Measurements from ENCODE around the gene NEBL. TPM values are rescaled to one million over a fixed set of nuclear protein-coding genes. Genes with fewer than 3 reads are reported as not detected.
A peak's percentile ranks its signal among the peaks of the same experiment; 100 is the strongest.

Gene NEBL
- total RNA-seq, 1 donor from 2014 or later = 18.7 TPM

DNA sequence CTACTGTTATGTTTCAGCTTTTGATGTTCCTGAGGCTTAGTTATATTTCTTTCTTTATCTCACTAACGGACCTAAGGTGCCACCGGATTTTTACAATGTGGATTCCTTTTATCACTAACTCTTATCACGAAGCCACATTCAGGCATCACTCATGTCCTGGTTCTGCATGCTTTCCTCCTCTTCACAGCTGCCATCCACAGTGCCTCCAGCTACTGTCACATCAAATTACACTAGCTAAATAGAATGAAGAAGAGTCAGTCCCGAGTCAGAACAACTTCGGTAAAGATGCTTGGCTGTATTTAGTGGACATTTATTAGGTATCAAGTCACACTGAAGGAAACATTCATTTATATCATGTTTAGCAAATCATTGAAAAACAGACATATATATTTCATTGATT lies 153.2 kb downstream of the NEBL start:
- Histone ChIP-seq H3K27me3 (ENCODE audit: control insufficient read depth, insufficient read depth, low read length) (no peaks in the 10 kb centered on the region), H3K36me3 (ENCODE audit: control insufficient read depth, insufficient read depth, low read length) (no peaks in the 10 kb centered on the region), H3K4me3 (ENCODE audit: low read depth, low read length) (no peak overlapping the region)
- TF ChIP-seq, protein P1, sequence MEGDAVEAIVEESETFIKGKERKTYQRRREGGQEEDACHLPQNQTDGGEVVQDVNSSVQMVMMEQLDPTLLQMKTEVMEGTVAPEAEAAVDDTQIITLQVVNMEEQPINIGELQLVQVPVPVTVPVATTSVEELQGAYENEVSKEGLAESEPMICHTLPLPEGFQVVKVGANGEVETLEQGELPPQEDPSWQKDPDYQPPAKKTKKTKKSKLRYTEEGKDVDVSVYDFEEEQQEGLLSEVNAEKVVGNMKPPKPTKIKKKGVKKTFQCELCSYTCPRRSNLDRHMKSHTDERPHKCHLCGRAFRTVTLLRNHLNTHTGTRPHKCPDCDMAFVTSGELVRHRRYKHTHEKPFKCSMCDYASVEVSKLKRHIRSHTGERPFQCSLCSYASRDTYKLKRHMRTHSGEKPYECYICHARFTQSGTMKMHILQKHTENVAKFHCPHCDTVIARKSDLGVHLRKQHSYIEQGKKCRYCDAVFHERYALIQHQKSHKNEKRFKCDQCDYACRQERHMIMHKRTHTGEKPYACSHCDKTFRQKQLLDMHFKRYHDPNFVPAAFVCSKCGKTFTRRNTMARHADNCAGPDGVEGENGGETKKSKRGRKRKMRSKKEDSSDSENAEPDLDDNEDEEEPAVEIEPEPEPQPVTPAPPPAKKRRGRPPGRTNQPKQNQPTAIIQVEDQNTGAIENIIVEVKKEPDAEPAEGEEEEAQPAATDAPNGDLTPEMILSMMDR (IDR thresholded peaks at IDR 0.05; ENCODE audit: insufficient read depth, low read length, severe bottlenecking) = no peak
- no peak for DNase-seq (ENCODE audit: low read depth)
- FAIRE-seq = no peak

DNA sequence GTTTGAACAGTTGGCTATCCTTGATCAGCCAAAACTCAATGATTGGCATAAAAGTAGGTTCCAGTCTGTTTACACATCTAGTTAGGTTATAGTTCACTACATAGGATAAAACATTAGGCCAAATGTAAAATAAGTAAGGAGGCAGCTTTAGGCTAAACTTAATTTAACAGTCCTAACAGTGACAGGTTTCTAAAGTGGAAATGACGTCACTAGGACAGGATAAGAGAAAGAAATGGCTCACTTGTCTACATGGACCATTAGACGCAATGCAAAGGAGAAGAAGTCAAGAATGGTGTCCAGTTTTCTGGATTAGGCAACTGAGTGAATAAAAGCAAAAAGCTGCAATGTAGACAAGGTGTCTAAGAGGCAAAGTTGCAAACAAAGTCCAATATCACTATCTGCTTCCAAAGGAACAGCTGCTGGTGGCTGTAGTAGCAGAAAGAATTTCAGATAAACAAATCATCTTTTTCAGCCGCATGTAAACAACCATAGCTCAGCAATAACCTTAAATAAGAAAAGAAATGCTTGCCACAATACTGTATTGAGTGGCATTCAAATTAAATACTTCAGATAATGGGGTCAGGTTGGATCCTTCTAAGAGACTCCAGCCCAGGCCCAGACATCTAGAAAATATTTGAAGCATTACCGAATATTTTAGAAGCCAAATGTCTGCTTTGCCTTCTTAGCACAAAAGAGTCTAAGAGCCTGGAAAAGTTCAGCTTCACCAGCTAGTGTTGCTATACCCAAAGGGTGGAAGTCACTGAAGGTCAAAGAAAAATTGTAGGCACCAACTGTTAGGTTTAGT lies 154.2 kb downstream of the NEBL start:
- Histone ChIP-seq H3K36me3 (ENCODE audit: control insufficient read depth, insufficient read depth, low read length) (no peaks in the 10 kb centered on the region), H3K27me3 (ENCODE audit: control insufficient read depth, insufficient read depth, low read length) (no peaks in the 10 kb centered on the region), H3K4me3 (ENCODE audit: low read depth, low read length) (no peak overlapping the region)
- FAIRE-seq (no peak), DNase-seq (ENCODE audit: low read depth) (no peak)
- TF ChIP-seq, protein P1 (IDR thresholded peaks at IDR 0.05; ENCODE audit: insufficient read depth, low read length, severe bottlenecking) = no peak

- FAIRE-seq = no peak
- H3K27me3 ChIP-seq (ENCODE audit: control insufficient read depth, insufficient read depth, low read length) = no peaks in the 10 kb centered on the region
- no peak for DNase-seq (ENCODE audit: low read depth)
- no peaks in the 10 kb centered on the region for H3K36me3 ChIP-seq (ENCODE audit: control insufficient read depth, insufficient read depth, low read length)
- TF ChIP-seq, protein P1 (IDR thresholded peaks at IDR 0.05; ENCODE audit: insufficient read depth, low read length, severe bottlenecking) = no peak
- H3K4me3 ChIP-seq (ENCODE audit: low read depth, low read length) = no peak overlapping the region
Observed at GRCh38 chr10:20740120-20740519, 157.0 kb downstream of the NEBL start.

DNA sequence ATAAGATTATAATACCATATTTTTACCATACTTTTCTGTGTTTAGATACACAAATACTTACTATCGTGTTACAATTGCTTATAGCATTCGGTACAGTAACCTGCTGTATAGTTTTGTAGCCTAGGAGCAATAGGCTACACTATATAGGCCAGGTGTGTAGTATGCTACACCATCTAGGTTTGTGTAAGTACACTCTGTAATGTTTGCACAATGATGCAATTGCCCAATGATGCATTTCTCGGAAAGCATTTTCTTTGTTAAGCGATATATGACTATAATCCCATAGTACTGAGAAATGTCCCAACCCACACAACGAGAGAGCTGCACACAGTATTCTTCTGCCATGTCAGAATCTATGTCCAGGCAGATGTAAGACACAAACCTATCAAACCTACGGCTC lies 160.0 kb downstream of the NEBL start:
- no peak for FAIRE-seq
- TF ChIP-seq, protein P1 (IDR thresholded peaks at IDR 0.05; ENCODE audit: insufficient read depth, low read length, severe bottlenecking) = no peak
- DNase-seq (ENCODE audit: low read depth) = peak; percentile 5
- Histone ChIP-seq H3K4me3 (ENCODE audit: low read depth, low read length) (no peak overlapping the region), H3K27me3 (ENCODE audit: control insufficient read depth, insufficient read depth, low read length) (no peaks in the 10 kb centered on the region), H3K36me3 (ENCODE audit: control insufficient read depth, insufficient read depth, low read length) (no peaks in the 10 kb centered on the region)

All from bronchial epithelial cell (primary cell).